HCT116 (cell line): ENCODE measurements around the gene LRBA. TPM values are rescaled to one million over a fixed set of nuclear protein-coding genes. Genes with fewer than 3 reads are reported as not detected.

Source experiments
- ATAC-seq: fragments of 200-7000 bp; cut with Tn5 transposase; 2 replicates; pipeline ENCODE4 v1.9.1; 2020; ENCODE audit warnings: mild to moderate bottlenecking, moderate library complexity
- BruUV-seq: library from RNA; stranded (reverse); fragments of 400-500 nt; replicated peaks from 2 replicates; lab custom pipeline; 2021; lab: Mats Ljungman, UMichigan
- CTCF ChIA-PET: fragments of 300-600 bp; sonication (Branson Sonifier 250); formaldehyde crosslinking; loops from one replicate; lab custom pipeline; 2021; ENCODE audit warnings: antibody characterized with exemption; lab: Charles Lee
- POLR2A ChIA-PET: fragments of 300-600, 350-600 bp; sonication (Branson Sonifier 250); formaldehyde crosslinking; loops from one replicate; lab custom pipeline; 2021; ENCODE audit warnings: antibody characterized with exemption; lab: Charles Lee
- RAD21 ChIA-PET, 2 experiments: fragments of 300-600 bp; sonication (Branson Sonifier 250); formaldehyde crosslinking; loops; one replicate each; lab custom pipeline; 2023; ENCODE audit warnings: low total read pairs in 2 of 2; ENCODE audit not compliant: uncharacterized antibody in 2 of 2, unreplicated experiment in 2 of 2, low non-redundant PET in 1 of 2; lab: Charles Lee
- DNase-seq: peaks from one replicate; pipeline ENCODE4 v3.0.0-alpha.2; 2010; ENCODE audit warnings: low read depth, low spot score
- H2AFZ ChIP-seq: fragments of 200-600 bp; shearing (Covaris generic), sonication (generic); 2 replicates; pipeline ENCODE4 v1.6.1; 2017; ENCODE audit warnings: low read depth, mixed run types, mixed read lengths, antibody characterized with exemption, low read length; ENCODE audit not compliant: poor library complexity, severe bottlenecking
- H3K27ac ChIP-seq: 2 replicates; pipeline ENCODE4 v1.5.1; 2012; ENCODE audit warnings: low read depth, low read length
- H3K27me3 ChIP-seq: fragments of 200-600 bp; sonication (generic); 2 replicates; pipeline ENCODE4 v1.6.1; 2016; ENCODE audit warnings: mixed run types, low read length, mixed read lengths; ENCODE audit not compliant: insufficient read depth
- H3K36me3 ChIP-seq, 2 experiments: fragments of 200-500 bp in 1 of 2; fragments of 200-600 bp in 1 of 2; sonication (Bioruptor generic) in 1 of 2; sonication (generic) in 1 of 2; 2 replicates each; pipeline versions ENCODE4 v1.5.1 to v1.6.1; 2014 to 2016; ENCODE audit warnings: low read length in 2 of 2, inconsistent platforms in 1 of 2, mixed read lengths in 1 of 2, mixed run types in 1 of 2; ENCODE audit not compliant: insufficient read depth in 2 of 2, control insufficient read depth in 1 of 2
- H3K4me1 ChIP-seq, 2 experiments: fragments of 200-600 bp in 1 of 2; sonication (generic) in 1 of 2; 2 replicates each; pipeline versions ENCODE4 v1.5.1 to v1.6.1; 2012 to 2017; ENCODE audit warnings: low read length in 2 of 2, inconsistent platforms in 1 of 2, mild to moderate bottlenecking in 1 of 2, mixed read lengths in 1 of 2, mixed run types in 1 of 2, moderate library complexity in 1 of 2; ENCODE audit not compliant: insufficient read depth in 2 of 2, control insufficient read depth in 1 of 2
- H3K4me2 ChIP-seq: fragments of 200-600 bp; sonication (generic); 2 replicates; pipeline ENCODE4 v1.6.1; 2017; ENCODE audit warnings: mixed run types, low read length, mixed read lengths
- H3K4me3 ChIP-seq, 2 experiments: fragments of 200-600 bp in 1 of 2; sonication (generic) in 1 of 2; replicated peaks in 1 of 2; 2 replicates each; pipeline ENCODE4 v1.5.1; 2011 to 2016; ENCODE audit warnings: low read length in 2 of 2, control low read depth in 1 of 2, low read depth in 1 of 2, mild to moderate bottlenecking in 1 of 2, mixed read lengths in 1 of 2, mixed run types in 1 of 2
- H3K79me2 ChIP-seq: fragments of 200-600 bp; sonication (generic); 2 replicates; pipeline ENCODE4 v1.6.1; 2017; ENCODE audit warnings: mild to moderate bottlenecking, mixed run types, low read length, moderate library complexity, mixed read lengths; ENCODE audit not compliant: insufficient read depth
- H3K9ac ChIP-seq: fragments of 200-600 bp; sonication (generic); 2 replicates; pipeline ENCODE4 v1.6.1; 2016; ENCODE audit warnings: low read length, mixed read lengths
- H3K9me2 ChIP-seq: fragments of 200-600 bp; sonication (generic), shearing (Covaris generic); 2 replicates; pipeline ENCODE4 v1.6.1; 2017; ENCODE audit warnings: mixed run types, mild to moderate bottlenecking, moderate library complexity; ENCODE audit not compliant: insufficient read depth
- H3K9me3 ChIP-seq, 2 experiments: fragments of 200-500 bp in 1 of 2; fragments of 200-600 bp in 1 of 2; sonication (Bioruptor generic) in 1 of 2; sonication (generic) in 1 of 2; 2 replicates each; pipeline ENCODE4 v1.6.1; 2014 to 2017; ENCODE audit warnings: low read length in 2 of 2, mixed read lengths in 2 of 2, inconsistent platforms in 1 of 2, low read depth in 1 of 2, mild to moderate bottlenecking in 1 of 2, mixed run types in 1 of 2, moderate library complexity in 1 of 2; ENCODE audit not compliant: control insufficient read depth in 1 of 2, insufficient read depth in 1 of 2
- H4K20me1 ChIP-seq: fragments of 200-600 bp; sonication (generic), shearing (Covaris generic); 2 replicates; pipeline ENCODE4 v1.6.1; 2017; ENCODE audit warnings: mixed run types, mild to moderate bottlenecking, moderate library complexity; ENCODE audit not compliant: insufficient read depth
- ATF3 ChIP-seq: IDR thresholded peaks from 2 replicates; pipeline ENCODE4 v1.6.1; 2012
- CBX3 ChIP-seq: IDR thresholded peaks from 2 replicates; pipeline ENCODE4 v1.6.1; 2012; ENCODE audit warnings: low read depth
- CEBPB ChIP-seq: IDR thresholded peaks from 2 replicates; pipeline ENCODE4 v1.6.1; 2012; ENCODE audit warnings: low read depth
- EGR1 ChIP-seq: IDR thresholded peaks from 2 replicates; pipeline ENCODE4 v1.6.1; 2012; ENCODE audit warnings: low read depth
- EZH2 ChIP-seq: fragments of 200-600 bp; sonication (generic); IDR thresholded peaks from 2 replicates; pipeline ENCODE4 v1.6.1; 2017; ENCODE audit warnings: antibody characterized with exemption, mixed run types
- FOSL1 ChIP-seq: IDR thresholded peaks from 2 replicates; pipeline ENCODE4 v1.6.1; 2012; ENCODE audit warnings: low read depth
- JUND ChIP-seq: IDR thresholded peaks from 2 replicates; pipeline ENCODE4 v1.6.1; 2012
- POLR2A ChIP-seq: IDR thresholded peaks from 2 replicates; pipeline ENCODE4 v1.7.0; 2011; ENCODE audit warnings: borderline replicate concordance; ENCODE audit not compliant: insufficient read depth, insufficient read length; ENCODE audit errors: extremely low read depth
- RAD21 ChIP-seq: IDR thresholded peaks from 2 replicates; pipeline ENCODE4 v1.6.1; 2012; ENCODE audit warnings: low read depth, mild to moderate bottlenecking
- SIN3A ChIP-seq: IDR thresholded peaks from 2 replicates; pipeline ENCODE4 v1.6.1; 2012; ENCODE audit warnings: low read depth
- SP1 ChIP-seq: IDR thresholded peaks from 2 replicates; pipeline ENCODE4 v1.6.1; 2012; ENCODE audit warnings: low read depth
- SRF ChIP-seq: IDR thresholded peaks from 2 replicates; pipeline ENCODE4 v1.6.1; 2012; ENCODE audit warnings: low read depth
- TCF7L2 ChIP-seq: IDR thresholded peaks from 2 replicates; pipeline ENCODE4 v1.7.0; 2011; ENCODE audit warnings: borderline replicate concordance, inconsistent platforms; ENCODE audit not compliant: insufficient read depth, insufficient read length; ENCODE audit errors: extremely low read depth
- ZNF274 ChIP-seq: fragments of 200-500 bp; sonication (Bioruptor generic); IDR thresholded peaks from 2 replicates; pipeline ENCODE4 v1.6.1; 2014; ENCODE audit warnings: mild to moderate bottlenecking, low read depth, low read length, inconsistent platforms
- intact Hi-C: fragments of 100-400 bp; cut with micrococcal nuclease; formaldehyde crosslinking; loops from 2 replicates; pipeline ENCODE4 v1.10.0; 2022
- total RNA-seq: library from RNA; stranded (reverse); gene quantifications from one replicate; pipeline ENCODE4 v1.2.1, GENCODE V29; 2021; ENCODE audit not compliant: unreplicated experiment
- TF ChIP-seq, protein P1 (sequence below): IDR thresholded peaks from 2 replicates; pipeline ENCODE4 v1.6.1; 2012

LRBA gene
- total RNA-seq, 1 experiment from 2014 or later, result 79.8 TPM

GRCh38 chr4:150525321-150525868 lies 489.7 kb downstream of the LRBA start:
- intact Hi-C loops, result no loop called here
- no peaks in the 10 kb centered on the region for H3K27me3 ChIP-seq
- no peak for TF ChIP-seq TCF7L2
- TF ChIP-seq EGR1, result no peak
- TF ChIP-seq, protein P1, sequence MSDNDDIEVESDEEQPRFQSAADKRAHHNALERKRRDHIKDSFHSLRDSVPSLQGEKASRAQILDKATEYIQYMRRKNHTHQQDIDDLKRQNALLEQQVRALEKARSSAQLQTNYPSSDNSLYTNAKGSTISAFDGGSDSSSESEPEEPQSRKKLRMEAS, result no peak
- TF ChIP-seq CEBPB, result no peak
- no peak for TF ChIP-seq ZNF274
- no peak for TF ChIP-seq RAD21
- TF ChIP-seq ATF3, result no peak
- TF ChIP-seq SP1, result no peak
- ChIA-PET POLR2A (no interaction called here), RAD21 (no interaction called here), CTCF (no interaction called here)
- H3K27ac ChIP-seq, result no peak overlapping the region
- H3K4me1 ChIP-seq, result no peaks in the 10 kb centered on the region
- no TSS peak for BruUV-seq
- no peak overlapping the region for H3K4me3 ChIP-seq
- no peaks in the 10 kb centered on the region for H3K9me2 ChIP-seq
- no peak overlapping the region for H3K9ac ChIP-seq
- ATAC-seq (no peak), DNase-seq (no peak)
- no peak overlapping the region for H2AFZ ChIP-seq
- no peaks in the 10 kb centered on the region for H3K36me3 ChIP-seq
- no peak overlapping the region for H3K4me2 ChIP-seq
- no peaks in the 10 kb centered on the region for H3K9me3 ChIP-seq
- no peaks in the 10 kb centered on the region for H3K79me2 ChIP-seq
- no peaks in the 10 kb centered on the region for H4K20me1 ChIP-seq

- intact Hi-C loops, result no loop called here
- Histone ChIP-seq H3K27ac (no peak overlapping the region), H3K4me2 (peak overlapping the region; percentile 49), H3K79me2 (no peaks in the 10 kb centered on the region), H3K9ac (no peak overlapping the region), H3K9me3 (no peaks in the 10 kb centered on the region), H3K9me2 (no peaks in the 10 kb centered on the region), H3K36me3 (no peaks in the 10 kb centered on the region), H3K27me3 (no peaks in the 10 kb centered on the region), H3K4me1 (peaks cover 7 to 23% of the 10 kb centered on the region in 2 experiments; a peak in 3 of 4 replicates), H3K4me3 (no peak overlapping the region), H2AFZ (no peak overlapping the region), H4K20me1 (no peaks in the 10 kb centered on the region)
- peak; percentile 37 for DNase-seq
- POLR2A ChIA-PET, result no interaction called here
- peak; percentile 80 for ATAC-seq
- RAD21 ChIA-PET, result no interaction called here
- CTCF ChIA-PET, result no interaction called here
- TF ChIP-seq SIN3A (no peak), TCF7L2 (no peak), SP1 (peak; percentile 71), FOSL1 (peak; percentile 96), JUND (peak; percentile 89), POLR2A (no peak), CBX3 (0 out of 2 replicates have a peak, but pooled peaks have one; percentile 24), EZH2 (no peak), SRF (peak; percentile 72)
- BruUV-seq, result no TSS peak
These were observed 496.5 kb downstream of the LRBA start for GRCh38 chr4:150518559-150518958.
